ENCODE measurements around the gene MAP7.
"Not testable (repeated sequence)": the region's sequence is repeated elsewhere in the genome, so short reads cannot be mapped to it uniquely, and the experiment has no call there.

MAP7 gene

GRCh38 chr6:136309171-136309570, 241.1 kb downstream of the MAP7 start:
- no peak overlapping the region for H3K9ac ChIP-seq (ENCODE audit: low read depth in 1 of 2, low read length in 2 of 2)
- H3K27ac ChIP-seq (ENCODE audit: low read depth, low read length) = no peak overlapping the region
- no peaks in the 10 kb centered on the region for H3K9me3 ChIP-seq (ENCODE audit: control insufficient read depth in 1 of 2, low read length in 2 of 2)
- no peak overlapping the region for H3K4me3 ChIP-seq (ENCODE audit: low read depth in 1 of 2, low read length in 2 of 2)
- no peaks in the 10 kb centered on the region for H3K4me1 ChIP-seq (ENCODE audit: control insufficient read depth in 1 of 2, insufficient read depth in 2 of 2, low read length in 2 of 2)
- no peaks in the 10 kb centered on the region for H3K27me3 ChIP-seq (ENCODE audit: control insufficient read depth in 1 of 2, insufficient read depth in 2 of 2, low read length in 2 of 2)
- H3K36me3 ChIP-seq (ENCODE audit: control insufficient read depth in 1 of 2, insufficient read depth in 2 of 2, low read length in 2 of 2) = no peaks in the 10 kb centered on the region

DNA sequence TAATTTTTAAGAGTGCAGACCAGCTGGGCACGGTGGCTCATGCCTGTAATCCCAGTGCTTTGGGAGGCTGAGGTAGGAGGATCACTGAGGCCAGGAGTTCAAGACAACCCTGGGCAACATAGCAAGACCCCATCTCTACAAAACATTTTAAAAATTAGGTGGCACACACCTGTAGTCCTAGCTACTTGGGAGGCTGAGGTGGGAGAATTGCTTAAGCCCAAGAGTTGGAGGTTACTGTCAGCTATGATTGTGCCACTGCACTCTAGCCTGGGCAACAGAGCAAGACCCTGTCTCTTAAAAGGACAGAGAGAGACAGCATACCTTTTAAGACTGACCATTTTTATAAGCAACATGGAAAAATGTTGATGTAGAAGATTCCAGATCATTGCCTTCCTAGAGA, 241.8 kb downstream of the MAP7 start:
- H3K36me3 ChIP-seq (ENCODE audit: control insufficient read depth in 1 of 2, insufficient read depth in 2 of 2, low read length in 2 of 2); H3K27ac ChIP-seq (ENCODE audit: low read depth, low read length); H3K4me1 ChIP-seq (ENCODE audit: control insufficient read depth in 1 of 2, insufficient read depth in 2 of 2, low read length in 2 of 2); H3K27me3 ChIP-seq (ENCODE audit: control insufficient read depth in 1 of 2, insufficient read depth in 2 of 2, low read length in 2 of 2); H3K9ac ChIP-seq (ENCODE audit: low read depth in 1 of 2, low read length in 2 of 2); H3K4me3 ChIP-seq (ENCODE audit: low read depth in 1 of 2, low read length in 2 of 2); H3K9me3 ChIP-seq (ENCODE audit: control insufficient read depth in 1 of 2, low read length in 2 of 2): not testable (repeated sequence)

- H3K27ac ChIP-seq (ENCODE audit: low read depth, low read length) = no peak overlapping the region
- H3K36me3 ChIP-seq (ENCODE audit: control insufficient read depth in 1 of 2, insufficient read depth in 2 of 2, low read length in 2 of 2) = no peaks in the 10 kb centered on the region
- H3K9me3 ChIP-seq (ENCODE audit: control insufficient read depth in 1 of 2, low read length in 2 of 2) = peaks cover 0 to 6% of the 10 kb centered on the region in 2 donors
- H3K4me1 ChIP-seq (ENCODE audit: control insufficient read depth in 1 of 2, insufficient read depth in 2 of 2, low read length in 2 of 2) = no peaks in the 10 kb centered on the region
- H3K27me3 ChIP-seq (ENCODE audit: control insufficient read depth in 1 of 2, insufficient read depth in 2 of 2, low read length in 2 of 2) = no peaks in the 10 kb centered on the region
- no peak overlapping the region for H3K9ac ChIP-seq (ENCODE audit: low read depth in 1 of 2, low read length in 2 of 2)
- H3K4me3 ChIP-seq (ENCODE audit: low read depth in 1 of 2, low read length in 2 of 2) = no peak overlapping the region
Measured at GRCh38 chr6:136307351-136307750, 242.9 kb downstream of the MAP7 start.

DNA sequence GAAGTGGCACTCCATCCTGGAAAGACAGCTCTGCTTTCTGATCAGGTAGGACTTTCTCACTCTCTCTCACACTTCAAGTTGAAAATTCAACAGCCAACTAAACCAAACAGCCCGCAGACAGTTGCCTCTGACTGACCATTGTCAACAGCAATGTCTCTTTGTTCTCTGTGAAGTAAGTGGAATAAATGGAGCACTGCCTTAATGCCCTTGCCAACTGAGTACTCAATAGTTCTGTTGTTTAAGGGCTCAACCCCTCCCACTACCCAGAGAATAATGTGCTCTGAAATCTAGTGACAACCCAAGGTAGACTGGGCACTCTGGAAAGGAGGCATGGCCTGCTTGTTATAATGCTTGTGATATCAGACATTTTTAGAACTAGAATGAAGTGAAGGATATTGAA, 243.8 kb downstream of the MAP7 start:
- H3K36me3 ChIP-seq (ENCODE audit: control insufficient read depth in 1 of 2, insufficient read depth in 2 of 2, low read length in 2 of 2) = no peaks in the 10 kb centered on the region
- H3K4me3 ChIP-seq (ENCODE audit: low read depth in 1 of 2, low read length in 2 of 2) = no peak overlapping the region
- H3K27ac ChIP-seq (ENCODE audit: low read depth, low read length) = no peak overlapping the region
- H3K9ac ChIP-seq (ENCODE audit: low read depth in 1 of 2, low read length in 2 of 2) = no peak overlapping the region
- peaks cover 0 to 6% of the 10 kb centered on the region in 2 donors for H3K9me3 ChIP-seq (ENCODE audit: control insufficient read depth in 1 of 2, low read length in 2 of 2)
- no peaks in the 10 kb centered on the region for H3K27me3 ChIP-seq (ENCODE audit: control insufficient read depth in 1 of 2, insufficient read depth in 2 of 2, low read length in 2 of 2)
- H3K4me1 ChIP-seq (ENCODE audit: control insufficient read depth in 1 of 2, insufficient read depth in 2 of 2, low read length in 2 of 2) = no peaks in the 10 kb centered on the region

GRCh38 chr6:136304410-136304809, 245.8 kb downstream of the MAP7 start:
- Histone ChIP-seq H3K4me3 (ENCODE audit: low read depth in 1 of 2, low read length in 2 of 2) (no peak overlapping the region), H3K9ac (ENCODE audit: low read depth in 1 of 2, low read length in 2 of 2) (no peak overlapping the region), H3K9me3 (ENCODE audit: control insufficient read depth in 1 of 2, low read length in 2 of 2) (peaks cover 0 to 6% of the 10 kb centered on the region in 2 donors), H3K4me1 (ENCODE audit: control insufficient read depth in 1 of 2, insufficient read depth in 2 of 2, low read length in 2 of 2) (no peaks in the 10 kb centered on the region), H3K36me3 (ENCODE audit: control insufficient read depth in 1 of 2, insufficient read depth in 2 of 2, low read length in 2 of 2) (no peaks in the 10 kb centered on the region), H3K27ac (ENCODE audit: low read depth, low read length) (no peak overlapping the region), H3K27me3 (ENCODE audit: control insufficient read depth in 1 of 2, insufficient read depth in 2 of 2, low read length in 2 of 2) (no peaks in the 10 kb centered on the region)

DNA sequence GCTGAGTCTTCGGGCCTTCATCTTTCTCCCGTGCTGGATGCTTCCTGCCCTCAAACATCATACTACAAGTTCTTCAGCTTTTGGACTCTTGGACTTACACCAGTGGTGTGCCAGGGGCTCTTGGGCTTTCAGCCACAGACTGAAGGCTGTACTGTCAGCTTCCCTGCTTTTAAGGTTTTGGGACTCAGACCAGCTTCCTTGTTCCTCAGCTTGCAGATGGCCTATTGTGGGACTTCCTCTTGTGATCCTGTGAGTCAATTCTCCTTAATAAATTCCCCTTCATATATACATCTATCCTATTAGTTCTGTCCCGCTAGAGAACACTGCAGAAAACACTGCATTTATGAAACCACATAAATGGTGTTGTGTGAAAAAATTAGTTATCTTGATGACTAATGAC, 246.7 kb downstream of the MAP7 start:
- no peak overlapping the region for H3K4me3 ChIP-seq (ENCODE audit: low read depth in 1 of 2, low read length in 2 of 2)
- no peaks in the 10 kb centered on the region for H3K4me1 ChIP-seq (ENCODE audit: control insufficient read depth in 1 of 2, insufficient read depth in 2 of 2, low read length in 2 of 2)
- H3K36me3 ChIP-seq (ENCODE audit: control insufficient read depth in 1 of 2, insufficient read depth in 2 of 2, low read length in 2 of 2) = no peaks in the 10 kb centered on the region
- peaks cover 0 to 6% of the 10 kb centered on the region in 2 donors for H3K9me3 ChIP-seq (ENCODE audit: control insufficient read depth in 1 of 2, low read length in 2 of 2)
- no peak overlapping the region for H3K9ac ChIP-seq (ENCODE audit: low read depth in 1 of 2, low read length in 2 of 2)
- no peak overlapping the region for H3K27ac ChIP-seq (ENCODE audit: low read depth, low read length)
- H3K27me3 ChIP-seq (ENCODE audit: control insufficient read depth in 1 of 2, insufficient read depth in 2 of 2, low read length in 2 of 2) = no peaks in the 10 kb centered on the region

DNA sequence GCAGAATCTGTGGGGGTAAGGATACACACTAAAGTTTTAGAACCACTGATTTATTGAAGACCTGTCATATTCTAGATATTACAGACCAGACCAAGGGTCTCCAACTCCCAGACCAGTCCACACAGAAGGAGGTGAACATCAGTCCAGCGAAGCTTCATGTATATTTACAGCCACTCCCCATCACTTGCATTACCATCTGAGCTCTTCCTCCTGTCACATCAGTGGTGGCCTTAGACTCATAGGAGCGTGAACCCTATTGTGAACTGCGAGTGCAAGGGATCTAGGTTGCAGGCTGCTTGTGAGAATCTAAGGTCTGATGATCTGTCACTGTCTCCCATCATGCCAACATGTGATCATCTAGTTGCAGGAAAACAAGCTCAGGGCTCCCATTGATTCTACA, 255.6 kb downstream of the MAP7 start:
- Histone ChIP-seq H3K27ac (ENCODE audit: low read depth, low read length) (no peak overlapping the region), H3K9me3 (ENCODE audit: control insufficient read depth in 1 of 2, low read length in 2 of 2) (no peaks in the 10 kb centered on the region), H3K4me3 (ENCODE audit: low read depth in 1 of 2, low read length in 2 of 2) (no peak overlapping the region)

More for the DNA sequence above, 255.6 kb downstream of the MAP7 start:
- Histone ChIP-seq H3K9ac (ENCODE audit: low read depth in 1 of 2, low read length in 2 of 2) (no peak overlapping the region), H3K4me1 (ENCODE audit: control insufficient read depth in 1 of 2, insufficient read depth in 2 of 2, low read length in 2 of 2) (peaks cover 7 to 10% of the 10 kb centered on the region in 2 donors), H3K36me3 (ENCODE audit: control insufficient read depth in 1 of 2, insufficient read depth in 2 of 2, low read length in 2 of 2) (no peaks in the 10 kb centered on the region), H3K27me3 (ENCODE audit: control insufficient read depth in 1 of 2, insufficient read depth in 2 of 2, low read length in 2 of 2) (no peaks in the 10 kb centered on the region)

Data from duodenal mucosa (tissue), 2 donors.